GM21390 (cell line): ENCODE measurements around the gene FNDC5.
A peak's percentile ranks its signal among the peaks of the same experiment; 100 is the strongest.

Experiments
- ATAC-seq: cut with Tn5 transposase; IDR thresholded peaks from one replicate; pipeline ENCODE4 v1.9.1; 2021; ENCODE audit not compliant: unreplicated experiment

FNDC5 gene

DNA sequence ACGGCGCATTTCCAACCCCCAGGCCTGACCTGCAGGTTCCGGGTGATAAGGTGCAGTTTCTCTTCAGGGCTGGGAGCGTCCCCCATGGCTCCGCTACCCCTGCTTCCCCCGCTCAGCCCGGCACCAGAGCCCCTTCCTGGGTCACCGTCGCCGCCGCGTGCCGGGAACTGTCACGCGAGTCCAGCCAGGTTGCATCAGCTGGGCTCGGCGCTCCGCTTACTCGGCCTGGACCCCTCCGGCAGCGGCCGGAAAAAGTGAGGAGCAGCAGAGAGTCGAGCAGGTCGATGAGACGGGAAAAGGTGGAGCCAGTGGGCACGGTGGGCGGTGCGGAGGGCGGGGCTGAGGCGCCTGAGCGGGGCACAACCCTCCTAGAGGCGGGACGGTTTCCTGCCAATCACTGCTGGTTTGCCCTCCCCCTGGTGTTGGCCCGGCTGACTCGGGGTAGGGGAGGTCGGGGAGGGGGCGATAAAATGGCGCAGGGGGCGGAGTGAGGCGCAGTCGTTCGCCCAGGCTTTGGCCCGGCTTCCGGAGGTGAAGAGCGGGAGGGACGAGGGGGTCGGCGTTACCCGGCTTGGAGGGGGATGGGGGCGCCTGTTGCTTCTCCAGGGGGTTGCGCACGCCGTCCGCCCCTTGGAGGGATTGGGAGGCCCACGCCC lies 53.4 kb downstream of the FNDC5 start, which contains the start of the genes S100PBP and YARS1:
S100PBP (plus strand) TSS at position 495 of the 656 bp plus-strand sequence. CDS start 8,447 bp downstream, outside the sequence.
YARS1 (minus strand) TSS at position 200 of the 656 bp plus-strand sequence; CDS start at position 86, 114 bp downstream.
- ATAC-seq, result peak; percentile 78

DNA sequence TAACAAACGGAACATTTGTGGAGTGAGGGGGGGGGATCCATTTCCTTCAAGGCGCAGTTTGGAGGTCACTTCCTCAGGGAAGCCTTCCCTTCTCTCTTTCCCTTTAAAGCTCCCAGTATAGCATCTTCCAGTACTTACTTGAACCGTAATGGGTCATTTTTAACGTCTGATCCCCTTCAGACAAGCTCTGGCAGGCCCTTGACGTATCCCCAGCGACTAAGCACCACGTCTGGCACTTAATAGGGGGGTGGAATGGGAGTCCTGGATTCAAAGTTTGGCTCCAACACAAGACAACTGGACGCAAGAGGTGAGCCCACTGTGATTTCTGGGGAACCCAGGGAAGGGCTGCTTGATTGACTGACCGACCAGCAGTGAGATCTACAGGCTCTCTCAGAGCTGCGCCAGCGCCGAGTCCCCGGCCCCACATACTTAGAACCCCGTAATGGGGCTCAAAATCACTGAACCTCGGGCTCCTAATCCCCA lies 54.0 kb downstream of the FNDC5 start:
- ATAC-seq, result peak; percentile 5

GRCh38 chr1:32813941-32814739 lies 56.6 kb downstream of the FNDC5 start:
- no peak for ATAC-seq
